CD4-positive, alpha-beta memory T cell (primary cell): ENCODE data around the gene KIRREL3. TPM values are rescaled to one million over a fixed set of nuclear protein-coding genes. Genes with fewer than 3 reads are reported as not detected.

Experiments used
- CTCF ChIA-PET: fragments of 350-600 bp; sonication (Branson Sonifier 250); formaldehyde crosslinking; loops from one replicate; lab custom pipeline; 2021; ENCODE audit warnings: inconsistent platforms; ENCODE audit not compliant: partially characterized antibody; lab: Charles Lee
- POLR2A ChIA-PET: fragments of 350-600 bp; sonication (Branson Sonifier 250); formaldehyde crosslinking; loops from one replicate; lab custom pipeline; 2021; ENCODE audit not compliant: partially characterized antibody; lab: Charles Lee
- DNase-seq, 5 donors: peaks; one replicate each; pipeline versions ENCODE4 v3.0.0 to v3.0.0-alpha.2; 2020 to 2022; ENCODE audit warnings: mixed read lengths in 1 of 5
- H3K27ac ChIP-seq: one replicate; pipeline ENCODE4 v1.7.0; 2013; ENCODE audit warnings: low read depth, low read length
- H3K27me3 ChIP-seq: 2 replicates; pipeline ENCODE4 v1.7.0; 2013; ENCODE audit warnings: mild to moderate bottlenecking, low read length, moderate library complexity; ENCODE audit not compliant: insufficient read depth
- H3K36me3 ChIP-seq: 2 replicates; pipeline ENCODE4 v1.7.0; 2013; ENCODE audit warnings: mild to moderate bottlenecking, low read length, moderate library complexity; ENCODE audit not compliant: insufficient read depth
- H3K4me1 ChIP-seq: 2 replicates; pipeline ENCODE4 v1.7.0; 2013; ENCODE audit warnings: mild to moderate bottlenecking, low read length, moderate library complexity; ENCODE audit not compliant: insufficient read depth
- H3K4me3 ChIP-seq, 2 donors: one replicate each; pipeline ENCODE4 v1.7.0; 2013; ENCODE audit warnings: low read length in 2 of 2, mild to moderate bottlenecking in 1 of 2
- H3K9me3 ChIP-seq, 2 donors: one replicate each; pipeline ENCODE4 v1.7.0; 2013; ENCODE audit warnings: low read length in 2 of 2, control low read depth in 1 of 2; ENCODE audit not compliant: control insufficient read depth in 1 of 2
- H3K27ac Mint-ChIP-seq, 7 donors: one replicate each; pipeline ENCODE4 v1.8.0; 2020 to 2021; ENCODE audit warnings: mixed read lengths in 7 of 7, mild to moderate bottlenecking in 6 of 7, inconsistent platforms in 3 of 7, moderate library complexity in 3 of 7
- H3K27me3 Mint-ChIP-seq, 2 donors: one replicate each; pipeline ENCODE4 v1.8.0; 2020 to 2021; ENCODE audit warnings: mixed read lengths in 2 of 2
- H3K36me3 Mint-ChIP-seq, 2 donors: one replicate each; pipeline ENCODE4 v1.8.0; 2020 to 2021; ENCODE audit warnings: mixed read lengths in 2 of 2, inconsistent platforms in 1 of 2, mild to moderate bottlenecking in 1 of 2
- H3K4me1 Mint-ChIP-seq, 4 donors: one replicate each; pipeline ENCODE4 v1.8.0; 2020 to 2021; ENCODE audit warnings: mixed read lengths in 4 of 4, mild to moderate bottlenecking in 1 of 4
- H3K4me3 Mint-ChIP-seq, 8 donors: one replicate each; pipeline ENCODE4 v1.8.0; 2020 to 2021; ENCODE audit warnings: mixed read lengths in 8 of 8, mild to moderate bottlenecking in 7 of 8, moderate library complexity in 6 of 8, inconsistent platforms in 3 of 8
- H3K9me3 Mint-ChIP-seq, 8 donors: one replicate each; pipeline ENCODE4 v1.8.0; 2020 to 2021; ENCODE audit warnings: mixed read lengths in 8 of 8, mild to moderate bottlenecking in 5 of 8, inconsistent platforms in 3 of 8, moderate library complexity in 1 of 8
- intact Hi-C: fragments of 100-400 bp; cut with micrococcal nuclease; formaldehyde crosslinking; loops from one replicate; pipeline ENCODE4 v1.15.1; 2023
- polyA plus RNA-seq, 2 donors: library from polyadenylated mRNA; unstranded; fragments of 300-500 nt; fragmentation: Illumina TruSeq; gene quantifications; one replicate each; pipeline ENCODE4 v1.2.3, GENCODE V29; 2021
- total RNA-seq, 2 experiments: library from RNA; stranded (reverse); gene quantifications; one replicate each; pipeline ENCODE4 v1.2.3, GENCODE V29; 2021

KIRREL3 gene
- total and polyA plus RNA-seq, 4 experiments from 2014 or later, result not detected

DNA sequence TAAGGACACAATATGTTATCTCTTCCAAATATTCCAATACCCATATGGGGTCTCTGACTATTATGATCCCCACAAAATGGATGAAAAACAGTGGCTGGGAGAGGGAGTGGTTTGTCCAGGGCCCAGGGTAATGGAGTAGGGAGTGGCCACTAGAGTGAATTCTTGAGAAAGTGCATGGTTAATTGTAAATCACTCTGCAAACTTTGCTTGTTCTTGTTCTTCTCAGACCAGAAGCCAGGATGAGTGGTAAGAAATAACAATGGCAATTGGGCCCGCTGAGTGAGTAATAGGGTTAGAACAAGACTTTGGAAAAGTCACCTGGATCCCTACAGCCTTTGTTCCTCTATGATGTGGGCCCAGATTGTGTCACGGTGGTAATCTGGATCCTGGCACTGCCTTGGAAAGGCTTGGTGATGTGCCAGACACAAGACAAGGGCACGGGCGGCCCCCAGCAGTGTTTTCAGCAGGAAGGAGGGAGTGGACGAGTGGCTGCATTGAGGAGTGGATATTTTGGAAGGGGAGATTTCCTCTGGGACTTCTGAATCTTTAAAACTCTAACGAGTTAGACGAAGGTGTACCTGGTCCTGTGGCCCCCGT is 18.2 kb upstream of the KIRREL3 start:
- no peak overlapping the region for H3K27ac ChIP-seq
- H3K4me1 ChIP-seq, result no peaks in the 10 kb centered on the region
- CTCF ChIA-PET, result no interaction called here
- no peaks in the 10 kb centered on the region for H3K36me3 Mint-ChIP-seq
- H3K27me3 ChIP-seq, result no peaks in the 10 kb centered on the region
- peaks cover 3 to 4% of the 10 kb centered on the region in 2 donors for H3K27me3 Mint-ChIP-seq
- POLR2A ChIA-PET, result no interaction called here
- intact Hi-C loops, result no loop called here
- no peaks in the 10 kb centered on the region for H3K9me3 Mint-ChIP-seq
- H3K4me3 Mint-ChIP-seq, result no peak overlapping the region
- peak overlapping the region in 1 of 7 donors; percentile 29 for H3K27ac Mint-ChIP-seq
- no peak overlapping the region for H3K4me3 ChIP-seq
- no peaks in the 10 kb centered on the region for H3K4me1 Mint-ChIP-seq
- H3K9me3 ChIP-seq, result no peaks in the 10 kb centered on the region
- no peak for DNase-seq
- no peaks in the 10 kb centered on the region for H3K36me3 ChIP-seq

DNA sequence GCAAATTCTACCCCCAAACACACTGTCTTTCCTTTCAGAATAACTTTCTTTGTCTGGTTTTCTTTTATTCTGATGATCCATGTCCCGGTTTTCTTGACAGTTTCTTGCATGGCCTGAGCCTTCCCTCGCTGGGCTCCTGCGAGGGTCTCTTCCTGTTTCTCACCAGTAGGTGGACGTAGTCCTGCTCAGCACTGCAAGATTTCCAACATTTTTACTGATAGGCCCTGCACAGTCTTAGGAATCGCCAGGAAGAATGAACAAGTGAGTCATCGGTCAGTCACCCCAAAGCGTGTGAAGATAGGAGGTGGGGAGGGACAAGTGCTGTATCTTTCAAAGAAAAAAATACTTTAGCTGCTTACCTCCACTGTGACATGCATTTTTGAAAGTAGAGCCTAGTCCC is 16.9 kb upstream of the KIRREL3 start:
- intact Hi-C loops, result no loop called here
- Mint-ChIP-seq H3K9me3 (peaks cover 0 to under 1% (median 0%) of the 10 kb centered on the region in 8 donors), H3K27ac (no peak overlapping the region), H3K4me3 (no peak overlapping the region), H3K36me3 (no peaks in the 10 kb centered on the region), H3K27me3 (peaks cover 3 to 5% of the 10 kb centered on the region in 2 donors), H3K4me1 (no peaks in the 10 kb centered on the region)
- DNase-seq, result no peak
- Histone ChIP-seq H3K4me3 (no peak overlapping the region), H3K27me3 (no peaks in the 10 kb centered on the region), H3K27ac (no peak overlapping the region), H3K36me3 (no peaks in the 10 kb centered on the region), H3K9me3 (no peaks in the 10 kb centered on the region), H3K4me1 (no peaks in the 10 kb centered on the region)
- ChIA-PET CTCF (no interaction called here), POLR2A (no interaction called here)

DNA sequence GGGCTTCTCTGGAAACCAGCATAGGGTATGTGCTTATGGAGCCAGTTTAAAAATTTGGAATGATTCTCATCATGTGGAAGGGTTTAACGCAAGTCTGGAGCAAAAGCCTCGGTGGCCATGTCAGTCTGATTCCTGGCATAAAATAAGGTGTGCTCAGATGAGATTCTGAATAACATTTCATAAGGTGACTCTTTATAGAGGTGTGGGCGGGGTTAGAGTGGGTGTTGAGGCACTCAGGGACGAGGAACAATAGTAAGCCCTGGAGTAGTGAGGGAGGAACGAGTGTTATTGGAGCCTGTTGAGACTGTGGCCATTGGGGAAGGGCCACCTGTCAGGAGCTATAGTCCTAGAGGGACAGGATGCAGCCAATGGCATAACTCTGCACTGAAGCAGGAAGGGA is 13.0 kb upstream of the KIRREL3 start:
- Histone ChIP-seq H3K9me3 (no peaks in the 10 kb centered on the region), H3K36me3 (no peaks in the 10 kb centered on the region), H3K27me3 (no peaks in the 10 kb centered on the region), H3K4me3 (no peak overlapping the region), H3K27ac (no peak overlapping the region), H3K4me1 (no peaks in the 10 kb centered on the region)
- no peak for DNase-seq
- intact Hi-C loops, result no loop called here
- H3K27ac Mint-ChIP-seq, result no peak overlapping the region
- ChIA-PET CTCF (no interaction called here), POLR2A (no interaction called here)
- no peaks in the 10 kb centered on the region for H3K36me3 Mint-ChIP-seq
- H3K4me1 Mint-ChIP-seq, result no peaks in the 10 kb centered on the region
- H3K4me3 Mint-ChIP-seq, result no peak overlapping the region
- peaks cover 6 to 8% of the 10 kb centered on the region in 2 donors for H3K27me3 Mint-ChIP-seq
- peaks cover 0 to 2% (median 0%) of the 10 kb centered on the region in 8 donors for H3K9me3 Mint-ChIP-seq

- ChIA-PET POLR2A (no interaction called here), CTCF (no interaction called here)
- no peak overlapping the region for H3K4me3 ChIP-seq
- Mint-ChIP-seq H3K36me3 (no peaks in the 10 kb centered on the region), H3K27me3 (peaks cover 30 to 31% of the 10 kb centered on the region in 2 donors), H3K4me1 (peaks cover 0 to 5% (median under 1%) of the 10 kb centered on the region in 4 donors), H3K4me3 (no peak overlapping the region), H3K27ac (no peak overlapping the region), H3K9me3 (peaks cover 0 to 2% (median 0%) of the 10 kb centered on the region in 8 donors)
- H3K27me3 ChIP-seq, result peaks cover 7% of the 10 kb centered on the region
- DNase-seq, result no peak
- intact Hi-C loops, result no loop called here
- H3K9me3 ChIP-seq, result no peaks in the 10 kb centered on the region
- H3K4me1 ChIP-seq, result no peaks in the 10 kb centered on the region
- H3K36me3 ChIP-seq, result no peaks in the 10 kb centered on the region
- H3K27ac ChIP-seq, result no peak overlapping the region
Measured at GRCh38 chr11:127006311-127006710, 5.7 kb upstream of the KIRREL3 start.

DNA sequence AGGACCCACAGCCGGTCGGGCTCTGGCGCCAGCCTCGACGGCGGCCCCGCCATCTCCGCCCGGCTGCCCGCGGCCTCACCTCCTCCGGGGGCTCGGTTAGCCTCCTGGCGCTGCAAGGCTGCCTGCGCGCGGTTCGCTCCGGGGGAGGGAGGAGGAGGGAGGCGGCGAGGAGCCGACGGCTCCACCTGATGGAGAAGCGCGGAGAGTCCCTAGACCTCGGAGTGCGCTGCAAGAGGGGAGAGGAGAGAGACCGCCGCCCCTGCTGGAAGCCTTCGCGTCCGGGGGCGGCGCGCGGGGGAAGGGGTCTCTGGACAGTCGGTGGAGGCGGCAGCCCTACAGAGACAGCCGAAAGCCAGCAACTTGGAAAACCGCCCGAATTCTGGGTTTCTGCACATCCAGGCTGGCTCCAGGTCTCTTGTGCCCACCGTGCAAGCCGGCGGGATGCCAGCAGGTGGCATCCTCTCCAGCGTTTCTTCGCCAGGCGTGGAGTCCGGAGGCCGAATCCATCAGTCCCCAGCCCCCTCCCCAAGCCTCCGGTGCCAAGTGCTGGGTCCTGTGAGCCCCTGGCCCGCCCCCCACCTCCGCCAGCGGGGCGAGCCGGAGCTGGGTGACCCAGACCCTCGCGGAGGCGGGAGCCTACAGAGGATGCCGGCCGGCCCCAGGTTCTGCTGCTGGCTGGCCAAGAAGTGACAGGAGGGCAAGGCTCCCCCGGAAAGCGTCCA is 2.9 kb upstream of the KIRREL3 start:
- Mint-ChIP-seq H3K36me3 (no peaks in the 10 kb centered on the region), H3K27me3 (peaks cover 25 to 29% of the 10 kb centered on the region in 2 donors), H3K27ac (no peak overlapping the region), H3K9me3 (peaks cover 0 to 2% (median 0%) of the 10 kb centered on the region in 8 donors), H3K4me3 (no peak overlapping the region), H3K4me1 (peaks cover 0 to 5% (median under 1%) of the 10 kb centered on the region in 4 donors)
- intact Hi-C loops, result no loop called here
- Histone ChIP-seq H3K4me1 (no peaks in the 10 kb centered on the region), H3K27ac (no peak overlapping the region), H3K36me3 (no peaks in the 10 kb centered on the region), H3K27me3 (peaks cover 9% of the 10 kb centered on the region), H3K9me3 (no peaks in the 10 kb centered on the region), H3K4me3 (no peak overlapping the region)
- ChIA-PET POLR2A (no interaction called here), CTCF (interaction anchor here (0.6 kb wide), 1 partner anchor 11 kb away, joined by 3 read pairs; no protein-coding TSS in a partner anchor)
- DNase-seq, result no peak

- Mint-ChIP-seq H3K4me1 (peaks cover 0 to 5% (median under 1%) of the 10 kb centered on the region in 4 donors), H3K27me3 (peaks cover 23 to 28% of the 10 kb centered on the region in 2 donors), H3K27ac (no peak overlapping the region), H3K36me3 (no peaks in the 10 kb centered on the region), H3K9me3 (peaks cover 0 to 2% (median 0%) of the 10 kb centered on the region in 8 donors), H3K4me3 (no peak overlapping the region)
- intact Hi-C loops, result no loop called here
- no peaks in the 10 kb centered on the region for H3K36me3 ChIP-seq
- peaks cover 13% of the 10 kb centered on the region for H3K27me3 ChIP-seq
- no peaks in the 10 kb centered on the region for H3K4me1 ChIP-seq
- no peaks in the 10 kb centered on the region for H3K9me3 ChIP-seq
- no peak overlapping the region for H3K4me3 ChIP-seq
- H3K27ac ChIP-seq, result no peak overlapping the region
- no peak for DNase-seq
- POLR2A ChIA-PET, result no interaction called here
- CTCF ChIA-PET, result interaction anchor here (1.2 kb wide), 1 partner anchor 12 kb away, joined by 3 read pairs; no protein-coding TSS in a partner anchor
Measured at GRCh38 chr11:127002669-127003259, 2.2 kb upstream of the KIRREL3 start.

- ChIA-PET POLR2A (no interaction called here), CTCF (no interaction called here)
- Mint-ChIP-seq H3K27ac (no peak overlapping the region), H3K36me3 (no peaks in the 10 kb centered on the region), H3K9me3 (peaks cover 0 to 2% (median 0%) of the 10 kb centered on the region in 8 donors), H3K27me3 (peaks cover 30 to 31% of the 10 kb centered on the region in 2 donors), H3K4me1 (peaks cover 0 to 5% (median under 1%) of the 10 kb centered on the region in 4 donors), H3K4me3 (no peak overlapping the region)
- Histone ChIP-seq H3K4me1 (no peaks in the 10 kb centered on the region), H3K4me3 (no peak overlapping the region), H3K27ac (no peak overlapping the region), H3K9me3 (no peaks in the 10 kb centered on the region), H3K27me3 (peaks cover 17% of the 10 kb centered on the region), H3K36me3 (no peaks in the 10 kb centered on the region)
- intact Hi-C loops, result no loop called here
- DNase-seq, result no peak
Measured at GRCh38 chr11:127000981-127001380, 411 bp upstream of the KIRREL3 start.
